Occipital lobe (tissue), 2 donors: ENCODE measurements around the gene FIBP. TPM values are rescaled to one million over a fixed set of nuclear protein-coding genes. Genes with fewer than 3 reads are reported as not detected.

Source experiments
- DNase-seq: peaks from one replicate; lab custom pipeline; 2025; lab: John Stamatoyannopoulos, UW
- total RNA-seq: library from RNA; depleted of rRNA; stranded (reverse); fragments of >200 nt; gene quantifications from one replicate; pipeline ENCODE4 v1.2.3, GENCODE V29; 2014

Gene FIBP
- total RNA-seq, 1 donor from 2014 or later: 107 TPM

- DNase-seq: no peak
These were observed 16.3 kb downstream of the FIBP start for GRCh38 chr11:65871811-65872548.

GRCh38 chr11:65870706-65871681 lies 17.3 kb downstream of the FIBP start:
- no peak for DNase-seq

DNA sequence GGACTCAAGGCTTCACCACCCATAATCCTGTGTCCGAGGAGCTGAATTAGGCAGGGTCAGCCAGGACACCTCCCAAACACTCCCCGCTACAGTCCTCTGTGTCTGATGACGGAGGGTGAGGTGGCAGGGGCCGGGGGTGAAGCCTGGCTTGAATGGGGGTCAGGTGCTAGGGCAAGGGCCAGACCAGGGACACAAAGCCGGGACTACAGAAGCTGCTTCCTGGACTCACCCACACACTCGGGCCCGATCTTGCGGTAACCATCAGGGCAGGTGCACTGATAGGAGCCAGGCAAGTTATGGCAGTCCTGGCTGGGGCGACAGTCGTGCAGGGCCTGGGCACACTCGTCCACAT lies 18.0 kb downstream of the FIBP start:
- no peak for DNase-seq

GRCh38 chr11:65869643-65870306 lies 18.5 kb downstream of the FIBP start:
- no peak for DNase-seq

GRCh38 chr11:65868907-65869306 lies 19.4 kb downstream of the FIBP start:
- no peak for DNase-seq

GRCh38 chr11:65868076-65868667 lies 20.1 kb downstream of the FIBP start:
- peak; percentile 22 for DNase-seq

GRCh38 chr11:65867284-65868071 lies 20.8 kb downstream of the FIBP start:
- DNase-seq: no peak

DNA sequence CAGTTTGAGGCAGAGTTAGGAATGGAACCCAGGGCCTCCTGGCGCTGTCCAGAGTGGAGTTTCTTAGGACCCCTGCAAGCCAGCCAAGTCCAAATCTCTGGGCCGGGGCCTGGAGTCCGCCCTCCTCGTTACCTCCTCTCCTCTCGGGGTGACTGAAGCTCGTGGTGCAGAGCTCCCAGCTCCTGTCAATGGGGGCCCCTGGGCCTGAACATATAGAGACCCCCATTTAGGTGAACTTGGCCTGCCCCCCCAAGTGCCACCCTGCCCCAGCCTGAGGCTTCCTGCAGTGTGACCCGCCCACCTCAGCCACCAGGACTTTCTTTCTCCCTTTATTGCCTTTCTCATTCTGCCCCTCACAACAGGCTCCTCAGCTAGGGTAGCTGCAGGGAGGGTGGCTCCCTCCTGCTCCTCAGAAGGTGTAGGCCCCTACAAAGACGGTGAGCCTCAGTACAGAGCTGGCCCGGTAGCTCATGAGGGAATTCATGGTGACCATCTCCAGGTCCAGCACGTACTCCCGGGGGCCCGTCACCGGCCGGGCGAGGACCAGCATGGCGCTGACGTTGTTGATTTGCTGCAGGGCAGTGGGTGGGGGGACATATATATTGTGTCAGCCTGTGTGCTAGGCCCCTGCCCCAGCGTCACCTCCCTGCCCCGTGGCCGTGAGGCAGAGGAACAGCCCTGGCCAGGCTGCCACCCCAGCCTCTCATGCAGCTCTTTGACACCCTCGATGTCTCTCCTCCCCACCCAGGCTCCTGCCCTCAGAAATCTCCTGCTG lies 21.6 kb downstream of the FIBP start:
- DNase-seq: no peak

GRCh38 chr11:65865550-65866172 lies 22.6 kb downstream of the FIBP start:
- no peak for DNase-seq

DNA sequence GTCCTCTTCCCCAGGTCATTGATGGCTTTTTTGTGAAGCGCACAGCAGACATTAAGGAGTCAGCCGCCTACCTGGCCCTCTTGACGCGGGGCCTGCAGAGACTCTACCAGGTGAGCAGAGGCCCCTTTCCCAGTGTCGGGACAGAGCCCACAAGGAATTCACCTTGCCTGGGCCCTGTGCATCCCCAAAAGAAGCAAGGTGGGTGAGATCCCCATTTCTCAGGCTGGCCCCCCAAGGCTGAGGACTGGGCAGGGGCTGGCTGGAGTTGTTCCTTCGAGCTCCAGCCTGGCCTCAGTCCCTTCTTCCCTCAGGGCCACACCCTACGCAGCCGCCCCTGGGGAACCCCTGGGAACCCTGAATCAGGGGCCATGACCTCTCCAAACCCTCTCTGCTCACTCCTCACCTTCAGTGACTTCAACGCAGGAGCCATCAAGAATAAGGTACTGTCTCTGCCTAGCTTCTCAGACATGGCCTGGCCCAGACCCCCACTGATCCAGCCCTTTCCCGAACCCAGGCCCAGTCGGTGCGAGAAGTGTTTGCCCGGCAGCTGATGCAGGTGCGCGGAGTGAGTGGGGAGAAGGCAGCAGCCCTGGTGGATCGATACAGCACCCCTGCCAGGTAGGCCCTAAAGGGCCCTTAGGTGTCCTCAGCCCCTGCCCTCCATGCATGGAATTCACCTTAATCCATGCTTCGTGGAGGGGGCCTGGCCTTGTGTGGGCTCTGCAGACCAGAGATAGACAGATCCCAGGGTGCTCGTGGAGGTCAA lies 23.4 kb downstream of the FIBP start:
- DNase-seq: no peak

GRCh38 chr11:65863889-65864705 lies 24.2 kb downstream of the FIBP start:
- DNase-seq: no peak

- no peak for DNase-seq
These were observed 25.1 kb downstream of the FIBP start for GRCh38 chr11:65862941-65863888.

- no peak for DNase-seq
These were observed 26.0 kb downstream of the FIBP start for GRCh38 chr11:65862191-65862735.

DNA sequence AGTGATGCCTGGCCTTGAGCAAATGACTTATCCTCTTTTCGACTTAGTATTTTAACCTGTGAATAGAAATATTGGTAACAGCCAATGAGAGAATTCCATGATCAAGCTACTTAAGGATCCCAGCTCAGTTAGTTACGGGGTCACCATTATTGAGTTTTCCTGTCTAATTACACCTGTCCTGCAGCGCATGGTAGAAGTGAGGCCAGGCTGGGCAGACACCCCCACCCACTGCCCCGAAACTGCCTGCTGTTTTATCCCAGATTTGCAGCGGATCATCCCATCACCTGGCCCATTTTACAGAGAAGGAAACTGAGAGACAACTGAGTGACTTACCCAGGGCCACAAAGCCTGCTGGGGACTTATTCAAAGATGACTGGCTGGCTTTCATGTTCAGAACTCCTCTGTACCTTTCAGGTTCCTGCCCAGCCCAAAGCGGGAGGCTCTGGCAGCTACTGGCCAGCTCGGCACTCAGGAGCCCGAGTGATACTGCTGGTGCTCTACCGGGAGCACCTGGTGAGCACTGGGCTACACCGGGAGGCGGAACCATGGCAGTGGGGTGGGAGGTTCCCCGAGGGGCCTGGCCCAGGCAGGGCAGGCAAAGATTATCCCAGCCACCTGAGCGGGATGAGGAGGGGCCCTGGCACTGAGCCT lies 26.6 kb downstream of the FIBP start:
- DNase-seq: no peak

- DNase-seq: no peak
These were observed 27.1 kb downstream of the FIBP start for GRCh38 chr11:65861165-65861505.
